Fibroblast of skin of left biceps (primary cell): ENCODE results near the gene UBQLN4.

Source experiments
- DNase-seq, 2 experiments: peaks; one replicate each; pipeline ENCODE4 v3.0.0-alpha.2; 2013; ENCODE audit warnings: low read depth in 2 of 2

Gene UBQLN4

GRCh38 chr1:156053768-156054499 lies at the start of gene UBQLN4:
UBQLN4 (minus strand) TSS chr1:156053798; CDS start chr1:156053701, 97 bp downstream.
- DNase-seq = peak; percentile 56 to 60

- no peak for DNase-seq
Observed at GRCh38 chr1:156102633-156103511, 49.3 kb upstream of the UBQLN4 start.

GRCh38 chr1:156101880-156102279 lies 48.3 kb upstream of the UBQLN4 start:
- DNase-seq = no peak

- DNase-seq = no peak
Observed at GRCh38 chr1:156100205-156100995, 46.8 kb upstream of the UBQLN4 start.

- DNase-seq = no peak
Observed at GRCh38 chr1:156099282-156099681, 45.7 kb upstream of the UBQLN4 start.

- no peak for DNase-seq
Observed at GRCh38 chr1:156098784-156099183, 45.2 kb upstream of the UBQLN4 start.

GRCh38 chr1:156097499-156098178 lies 44.0 kb upstream of the UBQLN4 start:
- DNase-seq = no peak

- peak in 1 of 2 experiments; percentile 51 for DNase-seq
Observed at GRCh38 chr1:156096640-156097391, 43.2 kb upstream of the UBQLN4 start.

GRCh38 chr1:156095906-156096508 lies 42.4 kb upstream of the UBQLN4 start:
- DNase-seq = no peak

GRCh38 chr1:156091610-156092009 lies 38.0 kb upstream of the UBQLN4 start:
- no peak for DNase-seq

- DNase-seq = no peak
Observed at GRCh38 chr1:156090840-156091188, 37.2 kb upstream of the UBQLN4 start.

- DNase-seq = no peak
Observed at GRCh38 chr1:156090138-156090839, 36.7 kb upstream of the UBQLN4 start.

GRCh38 chr1:156089704-156090103 lies 36.1 kb upstream of the UBQLN4 start:
- DNase-seq = no peak

GRCh38 chr1:156086256-156086662 lies 32.7 kb upstream of the UBQLN4 start:
- DNase-seq = no peak

GRCh38 chr1:156083800-156084790 lies 30.5 kb upstream of the UBQLN4 start:
- no peak for DNase-seq

- no peak for DNase-seq
Observed at GRCh38 chr1:156082309-156083091, 28.9 kb upstream of the UBQLN4 start, which contains the start of gene MEX3A. MEX3A (minus strand) TSS chr1:156082465; CDS start chr1:156081998, 467 bp downstream.

- no peak for DNase-seq
Observed at GRCh38 chr1:156081917-156082308, 28.3 kb upstream of the UBQLN4 start.
